Lung (tissue), 12 donors: ENCODE data around the gene CORO6. TPM values are rescaled to one million over a fixed set of nuclear protein-coding genes. Genes with fewer than 3 reads are reported as not detected.

Source experiments
- ATAC-seq: fragments of 200-7000 bp; cut with Tn5 transposase; one replicate; pipeline ENCODE4 v1.9.1; 2020; ENCODE audit warnings: moderate number of reproducible peaks; ENCODE audit not compliant: insufficient read depth, low FRiP score
- DNase-seq, 3 donors: peaks; one replicate each; pipeline ENCODE4 v3.0.0-alpha.2; 2013 to 2017
- H3K27ac ChIP-seq, 2 donors: one replicate each; pipeline ENCODE4 v1.5.1; 2013; ENCODE audit warnings: mild to moderate bottlenecking in 2 of 2, moderate library complexity in 2 of 2, control low read depth in 1 of 2, inconsistent platforms in 1 of 2, low read depth in 1 of 2, low read length in 1 of 2
- H3K27me3 ChIP-seq, 3 donors: one replicate each; pipeline ENCODE4 v1.5.1; 2013; ENCODE audit warnings: low read length in 2 of 3; ENCODE audit not compliant: control insufficient read depth in 3 of 3, insufficient read depth in 3 of 3
- H3K36me3 ChIP-seq, 4 donors: one replicate each; pipeline ENCODE4 v1.5.1; 2013; ENCODE audit warnings: low read length in 4 of 4, mild to moderate bottlenecking in 1 of 4, moderate library complexity in 1 of 4; ENCODE audit not compliant: control insufficient read depth in 4 of 4, insufficient read depth in 4 of 4
- H3K4me1 ChIP-seq, 5 donors: one replicate each; pipeline ENCODE4 v1.5.1; 2013; ENCODE audit warnings: low read length in 5 of 5, mild to moderate bottlenecking in 2 of 5, moderate library complexity in 1 of 5; ENCODE audit not compliant: control insufficient read depth in 5 of 5, insufficient read depth in 5 of 5
- H3K4me3 ChIP-seq: one replicate; pipeline ENCODE4 v1.5.1; 2013; ENCODE audit warnings: mild to moderate bottlenecking, control low read depth, moderate library complexity
- H3K9ac ChIP-seq, 2 donors: one replicate each; pipeline ENCODE4 v1.5.1; 2013; ENCODE audit warnings: low read length in 2 of 2, control low read depth in 1 of 2; ENCODE audit not compliant: insufficient read depth in 1 of 2
- H3K9me3 ChIP-seq, 4 donors: one replicate each; pipeline ENCODE4 v1.5.1; 2013; ENCODE audit warnings: low read length in 3 of 4, mild to moderate bottlenecking in 1 of 4, moderate library complexity in 1 of 4; ENCODE audit not compliant: control insufficient read depth in 4 of 4, insufficient read depth in 3 of 4
- WGBS, 2 donors: extraction: QIAGEN DNeasy Blood & Tissue Kit; methylation state at CpG; one replicate each; pipeline ENCODE4 v1.1.7; 2013; 5-methylcytosine and 5-hydroxymethylcytosine counted together
- polyA plus RNA-seq, 2 donors: library from polyadenylated mRNA; stranded (reverse); fragments of 200-250 nt; gene quantifications; one replicate each; pipeline ENCODE4 v1.2.1, GENCODE V29; 2013
- total RNA-seq, 2 donors: library from RNA; depleted of rRNA in 1 of 2; stranded (reverse); fragments of >200 nt in 1 of 2; gene quantifications; one replicate each; pipeline ENCODE4 v1.2.1, GENCODE V29; 2014 to 2021
- TF ChIP-seq, protein P1 (sequence below): IDR thresholded peaks from 2 replicates; pipeline ENCODE4 v1.5.1; 2012; ENCODE audit warnings: mild to moderate bottlenecking; ENCODE audit errors: control extremely low read depth, extremely low read depth
- donor health status: control.
- donor health status: control.
- donor health status: Bipolar disorder and iron deficiency.
- donor health status: healthy.
- donor health status: DM: yes; HTN: yes; CAD: no.

The CORO6 gene
- total and polyA plus RNA-seq, 4 donors: 1.7 to 14.4 (median 5.9) TPM

DNA sequence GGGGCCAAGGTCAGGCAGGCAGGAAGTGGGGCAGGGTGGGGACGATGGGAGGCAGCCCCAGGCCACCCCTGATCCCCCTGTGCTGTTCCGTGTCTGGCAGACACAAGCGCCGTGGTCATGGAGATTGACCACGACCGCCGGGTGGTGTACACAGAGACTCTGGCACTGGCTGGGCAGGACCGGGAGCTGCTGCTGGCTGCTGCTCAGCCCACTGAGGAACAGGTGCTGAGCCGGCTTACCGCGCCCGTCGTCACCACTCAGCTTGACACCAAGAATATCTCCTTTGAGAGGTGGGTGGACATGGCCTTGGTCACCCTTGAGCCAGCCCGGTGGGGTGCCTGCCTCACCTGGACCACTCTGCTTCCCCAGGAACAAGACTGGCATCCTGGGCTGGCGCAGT, 13.7 kb downstream of the CORO6 start:
- no peaks in the 10 kb centered on the region for H3K9me3 ChIP-seq
- peaks cover 0 to 6% (median 5%) of the 10 kb centered on the region in 5 donors for H3K4me1 ChIP-seq
- no peak overlapping the region for H3K4me3 ChIP-seq
- no peak overlapping the region for H3K27ac ChIP-seq
- ATAC-seq (no peak), DNase-seq (no peak)
- no peak overlapping the region for H3K9ac ChIP-seq
- 87 to 88% methylated on average over 15 of the region's 15 CpGs for WGBS, 2 donors
- TF ChIP-seq, protein P1, sequence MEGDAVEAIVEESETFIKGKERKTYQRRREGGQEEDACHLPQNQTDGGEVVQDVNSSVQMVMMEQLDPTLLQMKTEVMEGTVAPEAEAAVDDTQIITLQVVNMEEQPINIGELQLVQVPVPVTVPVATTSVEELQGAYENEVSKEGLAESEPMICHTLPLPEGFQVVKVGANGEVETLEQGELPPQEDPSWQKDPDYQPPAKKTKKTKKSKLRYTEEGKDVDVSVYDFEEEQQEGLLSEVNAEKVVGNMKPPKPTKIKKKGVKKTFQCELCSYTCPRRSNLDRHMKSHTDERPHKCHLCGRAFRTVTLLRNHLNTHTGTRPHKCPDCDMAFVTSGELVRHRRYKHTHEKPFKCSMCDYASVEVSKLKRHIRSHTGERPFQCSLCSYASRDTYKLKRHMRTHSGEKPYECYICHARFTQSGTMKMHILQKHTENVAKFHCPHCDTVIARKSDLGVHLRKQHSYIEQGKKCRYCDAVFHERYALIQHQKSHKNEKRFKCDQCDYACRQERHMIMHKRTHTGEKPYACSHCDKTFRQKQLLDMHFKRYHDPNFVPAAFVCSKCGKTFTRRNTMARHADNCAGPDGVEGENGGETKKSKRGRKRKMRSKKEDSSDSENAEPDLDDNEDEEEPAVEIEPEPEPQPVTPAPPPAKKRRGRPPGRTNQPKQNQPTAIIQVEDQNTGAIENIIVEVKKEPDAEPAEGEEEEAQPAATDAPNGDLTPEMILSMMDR: no peak
- H3K27me3 ChIP-seq: peaks cover 0 to 8% (median 2%) of the 10 kb centered on the region in 3 donors
- H3K36me3 ChIP-seq: no peaks in the 10 kb centered on the region

DNA sequence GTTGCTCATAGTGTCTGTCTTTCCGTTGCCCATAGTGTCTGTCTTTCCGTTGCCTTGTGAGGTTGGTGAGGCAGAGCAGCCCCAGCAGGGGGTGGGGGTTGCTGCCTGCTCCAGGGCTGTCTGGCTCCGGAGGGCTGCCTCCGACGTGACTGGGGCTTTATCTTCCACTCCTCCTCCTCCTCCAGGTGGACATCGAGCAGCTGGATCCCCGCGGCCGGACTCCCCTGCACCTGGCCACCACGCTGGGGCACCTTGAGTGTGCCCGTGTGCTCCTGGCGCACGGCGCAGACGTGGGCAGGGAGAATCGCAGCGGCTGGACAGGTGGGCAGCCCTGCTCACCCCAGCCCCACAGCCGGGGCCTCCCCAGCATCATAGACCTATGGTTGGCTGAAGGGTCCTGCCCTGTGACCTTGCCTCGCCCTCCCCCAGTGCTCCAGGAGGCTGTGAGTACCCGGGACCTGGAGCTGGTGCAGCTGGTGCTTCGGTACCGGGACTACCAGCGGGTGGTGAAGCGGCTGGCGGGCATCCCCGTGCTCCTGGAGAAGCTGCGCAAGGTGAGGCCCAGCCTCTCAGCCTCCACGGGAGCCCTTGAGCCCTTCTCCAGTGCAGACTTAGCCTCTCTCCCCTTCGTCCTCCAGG, 15.0 kb downstream of the CORO6 start:
- WGBS, 2 donors: 94% methylated on average over 29 of the region's 29 CpGs
- TF ChIP-seq, protein P1: no peak
- no peak overlapping the region for H3K4me3 ChIP-seq
- no peaks in the 10 kb centered on the region for H3K9me3 ChIP-seq
- no peak for ATAC-seq
- no peak overlapping the region for H3K27ac ChIP-seq
- H3K27me3 ChIP-seq: peaks cover 0 to 4% (median 0%) of the 10 kb centered on the region in 3 donors
- no peak overlapping the region for H3K9ac ChIP-seq
- H3K36me3 ChIP-seq: no peaks in the 10 kb centered on the region
- H3K4me1 ChIP-seq: no peaks in the 10 kb centered on the region
- no peak for DNase-seq

DNA sequence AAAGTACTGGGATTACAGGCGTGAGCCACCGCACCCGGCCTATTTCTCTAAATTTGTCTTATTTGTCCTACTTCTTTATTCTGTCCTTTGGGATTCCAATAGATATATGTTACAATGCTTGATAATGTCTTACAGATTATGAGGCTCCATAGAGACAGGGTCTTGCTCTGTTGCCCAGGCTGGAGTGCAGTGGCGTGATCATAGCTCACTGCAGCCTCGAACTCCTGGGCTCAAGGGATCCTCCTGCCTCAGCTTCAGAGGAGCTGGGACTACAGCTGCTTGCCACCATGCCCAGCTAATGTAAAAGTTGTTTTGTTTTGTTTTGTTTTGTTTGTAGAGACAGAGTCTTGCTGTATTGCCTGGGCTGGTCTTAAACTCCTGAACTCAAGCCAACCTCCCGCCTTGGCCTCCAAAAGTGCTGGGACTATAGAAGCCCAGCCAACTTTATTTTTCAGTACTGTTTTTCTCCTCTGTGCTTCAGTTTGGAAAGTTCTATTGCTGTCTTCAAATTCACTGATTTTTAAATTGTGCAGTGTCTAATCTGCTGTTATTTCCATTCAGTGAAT, 19.5 kb downstream of the CORO6 start:
- no peak for ATAC-seq
- WGBS, 2 donors: 95 to 97% methylated on average over 6 of the region's 6 CpGs
- no peak overlapping the region for H3K4me3 ChIP-seq
- no peaks in the 10 kb centered on the region for H3K4me1 ChIP-seq
- no peaks in the 10 kb centered on the region for H3K27me3 ChIP-seq
- H3K36me3 ChIP-seq: no peaks in the 10 kb centered on the region
- TF ChIP-seq, protein P1: no peak
- H3K9me3 ChIP-seq: no peaks in the 10 kb centered on the region
- no peak overlapping the region for H3K27ac ChIP-seq
- no peak overlapping the region for H3K9ac ChIP-seq
- DNase-seq: peak; percentile 16 to 41 (median 37)
